GM12873 (cell line): Measurements from ENCODE around the gene SOX30.

Experiments used
- CTCF ChIP-seq: IDR thresholded peaks from 2 replicates; pipeline ENCODE4 v1.5.1; 2012; ENCODE audit warnings: low read depth, mild to moderate bottlenecking, moderate library complexity, low read length, control low read depth; ENCODE audit not compliant: insufficient read depth; ENCODE audit errors: missing control alignments

SOX30 gene

GRCh38 chr5:157616785-157617184, 35.5 kb downstream of the SOX30 start:
- TF ChIP-seq CTCF = no peak

GRCh38 chr5:157613385-157614245, 38.6 kb downstream of the SOX30 start:
- TF ChIP-seq CTCF = no peak

GRCh38 chr5:157612581-157612980, 39.7 kb downstream of the SOX30 start:
- no peak for TF ChIP-seq CTCF

GRCh38 chr5:157611571-157612476, 40.4 kb downstream of the SOX30 start:
- TF ChIP-seq CTCF = no peak

GRCh38 chr5:157610990-157611389, 41.2 kb downstream of the SOX30 start:
- TF ChIP-seq CTCF = no peak

GRCh38 chr5:157608972-157609565, 43.2 kb downstream of the SOX30 start:
- TF ChIP-seq CTCF = no peak

- TF ChIP-seq CTCF = no peak
These were observed 44.7 kb downstream of the SOX30 start for GRCh38 chr5:157607371-157608161.
